Astrocyte (in vitro differentiated cells and primary cell): ENCODE data around the gene IQGAP2. TPM values are rescaled to one million over a fixed set of nuclear protein-coding genes. Genes with fewer than 3 reads are reported as not detected.

Experiments used
- DNase-seq: peaks from one replicate; pipeline ENCODE4 v3.0.0-alpha.2; 2010; ENCODE audit warnings: low read depth
- FAIRE-seq: peaks from 2 replicates; lab custom pipeline; 2011; peaks lifted over from hg19 to GRCh38; lab: Jason Lieb, UNC
- H2AFZ ChIP-seq: 2 replicates; pipeline ENCODE4 v1.6.0; 2012; ENCODE audit warnings: low read depth, low read length, inconsistent platforms
- H3K27ac ChIP-seq: 2 replicates; pipeline ENCODE4 v1.5.1; 2011; ENCODE audit warnings: low read depth, low read length, inconsistent platforms
- H3K27me3 ChIP-seq: 2 replicates; pipeline ENCODE4 v1.6.0; 2011; ENCODE audit warnings: low read length, inconsistent platforms; ENCODE audit not compliant: insufficient read depth
- H3K36me3 ChIP-seq: 2 replicates; pipeline ENCODE4 v1.5.1; 2011; ENCODE audit warnings: low read length, inconsistent platforms; ENCODE audit not compliant: insufficient read depth
- H3K4me1 ChIP-seq: 2 replicates; pipeline ENCODE4 v1.5.1; 2011; ENCODE audit warnings: low read length, inconsistent platforms; ENCODE audit not compliant: insufficient read depth
- H3K4me2 ChIP-seq: 2 replicates; pipeline ENCODE4 v1.6.0; 2012; ENCODE audit warnings: low read length, inconsistent platforms
- H3K4me3 ChIP-seq: 2 replicates; pipeline ENCODE4 v1.5.1; 2011; ENCODE audit warnings: low read depth, mild to moderate bottlenecking, low read length, inconsistent platforms; ENCODE audit not compliant: insufficient read depth
- H3K79me2 ChIP-seq: 2 replicates; pipeline ENCODE4 v1.6.0; 2012; ENCODE audit warnings: mild to moderate bottlenecking, low read length, inconsistent platforms; ENCODE audit not compliant: insufficient read depth
- H3K9ac ChIP-seq: 2 replicates; pipeline ENCODE4 v1.6.0; 2012; ENCODE audit warnings: mild to moderate bottlenecking, low read length, inconsistent platforms
- H3K9me3 ChIP-seq: 2 replicates; pipeline ENCODE4 v1.5.1; 2012; ENCODE audit warnings: low read depth, mild to moderate bottlenecking, low read length, inconsistent platforms; ENCODE audit not compliant: insufficient read depth
- H4K20me1 ChIP-seq: 2 replicates; pipeline ENCODE4 v1.6.0; 2012; ENCODE audit warnings: low read length, inconsistent platforms; ENCODE audit not compliant: insufficient read depth
- H3K27ac Mint-ChIP-seq: one replicate; pipeline ENCODE4 v1.8.0; 2021; ENCODE audit warnings: mild to moderate bottlenecking, mixed read lengths; ENCODE audit not compliant: unreplicated experiment
- H3K27me3 Mint-ChIP-seq: one replicate; pipeline ENCODE4 v1.8.0; 2021; ENCODE audit warnings: low read depth, mixed read lengths; ENCODE audit not compliant: unreplicated experiment
- H3K36me3 Mint-ChIP-seq: one replicate; pipeline ENCODE4 v1.8.0; 2021; ENCODE audit warnings: low read depth, mixed read lengths; ENCODE audit not compliant: unreplicated experiment
- H3K4me1 Mint-ChIP-seq: one replicate; pipeline ENCODE4 v1.8.0; 2021; ENCODE audit warnings: low read depth, mixed read lengths; ENCODE audit not compliant: unreplicated experiment
- H3K4me3 Mint-ChIP-seq: one replicate; pipeline ENCODE4 v1.8.0; 2021; ENCODE audit warnings: mild to moderate bottlenecking, moderate library complexity, mixed read lengths; ENCODE audit not compliant: unreplicated experiment
- H3K9me3 Mint-ChIP-seq: one replicate; pipeline ENCODE4 v1.8.0; 2021; ENCODE audit warnings: mild to moderate bottlenecking, mixed read lengths; ENCODE audit not compliant: unreplicated experiment
- CTCF ChIP-seq: IDR thresholded peaks from 2 replicates; pipeline ENCODE4 v1.5.1; 2011; ENCODE audit warnings: low read depth, mild to moderate bottlenecking, inconsistent platforms, low read length, moderate library complexity; ENCODE audit not compliant: insufficient read depth
- EZH2 ChIP-seq: IDR thresholded peaks from 2 replicates; pipeline ENCODE4 v1.6.1; 2012; ENCODE audit warnings: mild to moderate bottlenecking, low read length, inconsistent platforms; ENCODE audit not compliant: insufficient read depth
- total RNA-seq: library from RNA; stranded (reverse); gene quantifications from 2 replicates; pipeline ENCODE4 v1.2.1, GENCODE V29; 2021

Gene IQGAP2
- total RNA-seq, 1 donor from 2014 or later, result 2.9 TPM

GRCh38 chr5:76441101-76441500 lies 38.0 kb downstream of the IQGAP2 start:
- Mint-ChIP-seq H3K4me1 (no peaks in the 10 kb centered on the region), H3K27ac (no peak overlapping the region), H3K36me3 (no peaks in the 10 kb centered on the region), H3K9me3 (peaks cover 5% of the 10 kb centered on the region), H3K27me3 (peaks cover 2% of the 10 kb centered on the region), H3K4me3 (no peak overlapping the region)
- no peak overlapping the region for H3K4me3 ChIP-seq
- H3K4me1 ChIP-seq, result no peaks in the 10 kb centered on the region
- H3K36me3 ChIP-seq, result no peaks in the 10 kb centered on the region
- H4K20me1 ChIP-seq, result no peaks in the 10 kb centered on the region
- no peak for TF ChIP-seq CTCF
- no peak for TF ChIP-seq EZH2
- H2AFZ ChIP-seq, result no peak overlapping the region
- no peaks in the 10 kb centered on the region for H3K27me3 ChIP-seq
- no peak overlapping the region for H3K4me2 ChIP-seq
- no peak for FAIRE-seq
- no peak for DNase-seq
- H3K9me3 ChIP-seq, result no peaks in the 10 kb centered on the region
- no peak overlapping the region for H3K27ac ChIP-seq
- H3K79me2 ChIP-seq, result no peaks in the 10 kb centered on the region
- H3K9ac ChIP-seq, result no peak overlapping the region

- TF ChIP-seq EZH2 (no peak), CTCF (no peak)
Measured at GRCh38 chr5:76441890-76442673, 39.0 kb downstream of the IQGAP2 start.

More at GRCh38 chr5:76441890-76442673, 39.0 kb downstream of the IQGAP2 start:
- Histone ChIP-seq H4K20me1 (no peaks in the 10 kb centered on the region), H3K36me3 (no peaks in the 10 kb centered on the region), H3K4me3 (no peak overlapping the region), H3K27ac (no peak overlapping the region), H3K4me1 (no peaks in the 10 kb centered on the region), H3K9me3 (no peaks in the 10 kb centered on the region), H3K9ac (no peak overlapping the region), H3K27me3 (no peaks in the 10 kb centered on the region), H3K79me2 (no peaks in the 10 kb centered on the region), H3K4me2 (no peak overlapping the region), H2AFZ (no peak overlapping the region)
- H3K4me3 Mint-ChIP-seq, result no peak overlapping the region
- peaks cover 4% of the 10 kb centered on the region for H3K27me3 Mint-ChIP-seq
- H3K36me3 Mint-ChIP-seq, result no peaks in the 10 kb centered on the region
- peaks cover 5% of the 10 kb centered on the region for H3K9me3 Mint-ChIP-seq
- FAIRE-seq (no peak), DNase-seq (no peak)
- H3K27ac Mint-ChIP-seq, result peak overlapping the region; percentile 16
- no peaks in the 10 kb centered on the region for H3K4me1 Mint-ChIP-seq
